Measurements from ENCODE around the gene TAGLN2. TPM values are rescaled to one million over a fixed set of nuclear protein-coding genes. Genes with fewer than 3 reads are reported as not detected.

Gene TAGLN2
- polyA plus RNA-seq, 3 donors = 658 to 1,259 (median 918) TPM

GRCh38 chr1:159965263-159965662 lies 40.0 kb upstream of the TAGLN2 start:
- no peak for DNase-seq
- H3K4me3 Mint-ChIP-seq = no peak overlapping the region
- Histone ChIP-seq H4K20me1 (ENCODE audit: insufficient read depth, low read length) (no peaks in the 10 kb centered on the region), H3K4me2 (replicated peaks; ENCODE audit: extremely low read depth, low read length, poor library complexity, severe bottlenecking) (no peak overlapping the region), H3K27me3 (ENCODE audit: control insufficient read depth in 2 of 2, insufficient read depth in 2 of 2, low read length in 2 of 2) (no peaks in the 10 kb centered on the region), H3K36me3 (replicated peaks in 1 of 2; ENCODE audit: control insufficient read depth in 1 of 2, insufficient read depth in 2 of 2, low read length in 2 of 2) (no peaks in the 10 kb centered on the region), H2AFZ (ENCODE audit: insufficient read depth, low read depth, low read length, poor library complexity, severe bottlenecking) (no peak overlapping the region), H3K79me2 (ENCODE audit: insufficient read depth, low read length) (no peaks in the 10 kb centered on the region), H3K4me1 (ENCODE audit: control insufficient read depth in 1 of 2, insufficient read depth in 2 of 2, low read length in 2 of 2) (peaks cover 9 to 11% of the 10 kb centered on the region in 2 donors), H3K9ac (ENCODE audit: insufficient read depth, low read length, poor library complexity, severe bottlenecking) (no peak overlapping the region), H3K4me3 (replicated peaks in 1 of 3; ENCODE audit: low read depth in 2 of 3, low read length in 3 of 3) (no peak overlapping the region), H3K9me3 (replicated peaks in 1 of 2; ENCODE audit: control insufficient read depth in 1 of 2, insufficient read depth in 1 of 2, low read length in 2 of 2) (no peaks in the 10 kb centered on the region), H3K27ac (ENCODE audit: low read depth in 1 of 2, low read length in 2 of 2) (no peak overlapping the region)
- no peaks in the 10 kb centered on the region for H3K36me3 Mint-ChIP-seq
- peaks cover 7% of the 10 kb centered on the region for H3K4me1 Mint-ChIP-seq
- peaks cover 4 to 11% (median 5%) of the 10 kb centered on the region in 3 donors for H3K27me3 Mint-ChIP-seq (ENCODE audit: low read depth in 3 of 3)
- 100% methylated on average over 1 of the region's 2 CpGs for WGBS (ENCODE audit: insufficient coverage)
- H3K27ac Mint-ChIP-seq = no peak overlapping the region
- peaks cover 0 to 3% (median 0%) of the 10 kb centered on the region in 7 donors for H3K9me3 Mint-ChIP-seq
- TF ChIP-seq CTCF (IDR thresholded peaks at IDR 0.05) = no peak
- intact Hi-C loops (cut with micrococcal nuclease) = no loop called here

GRCh38 chr1:159964144-159964543 lies 38.8 kb upstream of the TAGLN2 start:
- H3K4me3 ChIP-seq (replicated peaks in 1 of 3; ENCODE audit: low read depth in 2 of 3, low read length in 3 of 3) = no peak overlapping the region
- no peak overlapping the region for H3K27ac ChIP-seq (ENCODE audit: low read depth in 1 of 2, low read length in 2 of 2)
- no peak overlapping the region for H3K27ac Mint-ChIP-seq
- no peaks in the 10 kb centered on the region for H3K9me3 ChIP-seq (replicated peaks in 1 of 2; ENCODE audit: control insufficient read depth in 1 of 2, insufficient read depth in 1 of 2, low read length in 2 of 2)
- no peak overlapping the region for H3K9ac ChIP-seq (ENCODE audit: insufficient read depth, low read length, poor library complexity, severe bottlenecking)
- H3K36me3 Mint-ChIP-seq = no peaks in the 10 kb centered on the region
- no peak overlapping the region for H3K4me3 Mint-ChIP-seq
- H3K36me3 ChIP-seq (replicated peaks in 1 of 2; ENCODE audit: control insufficient read depth in 1 of 2, insufficient read depth in 2 of 2, low read length in 2 of 2) = no peaks in the 10 kb centered on the region
- H3K4me1 Mint-ChIP-seq = peaks cover 7% of the 10 kb centered on the region
- peaks cover 0 to 3% (median 0%) of the 10 kb centered on the region in 7 donors for H3K9me3 Mint-ChIP-seq
- H2AFZ ChIP-seq (ENCODE audit: insufficient read depth, low read depth, low read length, poor library complexity, severe bottlenecking) = no peak overlapping the region
- H3K4me2 ChIP-seq (replicated peaks; ENCODE audit: extremely low read depth, low read length, poor library complexity, severe bottlenecking) = no peak overlapping the region
- H4K20me1 ChIP-seq (ENCODE audit: insufficient read depth, low read length) = no peaks in the 10 kb centered on the region
- H3K27me3 ChIP-seq (ENCODE audit: control insufficient read depth in 2 of 2, insufficient read depth in 2 of 2, low read length in 2 of 2) = no peaks in the 10 kb centered on the region
- no peaks in the 10 kb centered on the region for H3K79me2 ChIP-seq (ENCODE audit: insufficient read depth, low read length)
- peaks cover 4 to 11% (median 8%) of the 10 kb centered on the region in 3 donors for H3K27me3 Mint-ChIP-seq (ENCODE audit: low read depth in 3 of 3)
- intact Hi-C loops (cut with micrococcal nuclease) = no loop called here
- 60% methylated on average over 1 of the region's 3 CpGs for WGBS (ENCODE audit: insufficient coverage)
- TF ChIP-seq CTCF (IDR thresholded peaks at IDR 0.05) = no peak
- DNase-seq = no peak
- H3K4me1 ChIP-seq (ENCODE audit: control insufficient read depth in 1 of 2, insufficient read depth in 2 of 2, low read length in 2 of 2) = peaks cover 8% of the 10 kb centered on the region in 2 donors

All from CD14-positive monocyte (primary cell).